ENCODE results near the gene SQSTM1.
"Not testable (repeated sequence)": the region's sequence is repeated elsewhere in the genome, so short reads cannot be mapped to it uniquely, and the experiment has no call there.

SQSTM1 gene

GRCh38 chr5:179820483-179821297, at the start of gene SQSTM1:
Gene SQSTM1 (plus strand): TSS chr5:179820905. CDS start chr5:179820937, 32 bp downstream.
- DNase-seq, result no peak

- no peak for DNase-seq
Measured at GRCh38 chr5:179771311-179771895, 49.3 kb upstream of the SQSTM1 start.

GRCh38 chr5:179772351-179772750, 48.4 kb upstream of the SQSTM1 start:
- no peak for DNase-seq

DNA sequence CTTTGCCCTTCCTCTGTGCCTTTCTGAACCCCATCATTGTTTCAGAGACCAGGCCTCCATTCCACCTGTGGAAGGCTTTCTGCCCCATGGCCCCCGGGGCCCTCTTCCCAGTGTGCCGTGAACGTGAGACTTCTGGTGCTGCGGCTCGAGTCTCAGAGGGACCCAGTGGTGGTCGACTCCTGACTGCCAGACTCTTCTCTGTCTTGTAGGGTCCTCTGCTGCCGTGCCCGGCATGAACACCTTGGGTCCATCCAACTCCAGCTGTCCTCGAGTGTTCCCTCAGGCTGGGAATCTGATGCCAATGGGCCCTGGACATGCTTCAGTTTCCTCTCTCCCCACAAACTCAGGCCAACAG, 47.0 kb upstream of the SQSTM1 start:
- DNase-seq, result no peak

- DNase-seq, result no peak
Measured at GRCh38 chr5:179774442-179774841, 46.3 kb upstream of the SQSTM1 start.

DNA sequence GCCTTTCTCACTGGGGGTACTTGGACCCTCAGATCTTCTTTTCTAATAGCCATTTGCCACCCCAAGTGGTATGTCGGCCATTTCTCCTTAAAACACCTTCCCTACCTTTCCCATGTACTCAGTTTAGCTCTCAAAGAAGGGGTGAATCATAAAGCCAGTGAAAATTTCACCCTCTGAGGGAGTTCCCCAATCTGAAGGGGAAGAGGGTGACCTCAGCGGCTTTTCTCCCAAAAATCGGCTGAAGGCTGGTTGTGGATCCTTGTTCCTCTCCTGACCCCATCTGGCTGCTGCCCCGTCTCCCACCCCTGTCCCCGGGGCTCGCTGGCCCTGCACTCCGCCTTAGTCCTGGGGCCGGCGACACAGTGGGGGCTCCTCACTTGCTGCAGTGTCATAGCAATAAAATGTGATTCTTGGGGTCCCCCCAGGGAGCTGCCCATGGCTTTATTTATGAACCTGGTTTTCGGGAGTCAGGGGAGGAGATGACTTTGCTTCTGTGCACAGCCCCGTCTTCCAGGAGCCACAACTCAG, 44.2 kb upstream of the SQSTM1 start:
- no peak for DNase-seq

DNA sequence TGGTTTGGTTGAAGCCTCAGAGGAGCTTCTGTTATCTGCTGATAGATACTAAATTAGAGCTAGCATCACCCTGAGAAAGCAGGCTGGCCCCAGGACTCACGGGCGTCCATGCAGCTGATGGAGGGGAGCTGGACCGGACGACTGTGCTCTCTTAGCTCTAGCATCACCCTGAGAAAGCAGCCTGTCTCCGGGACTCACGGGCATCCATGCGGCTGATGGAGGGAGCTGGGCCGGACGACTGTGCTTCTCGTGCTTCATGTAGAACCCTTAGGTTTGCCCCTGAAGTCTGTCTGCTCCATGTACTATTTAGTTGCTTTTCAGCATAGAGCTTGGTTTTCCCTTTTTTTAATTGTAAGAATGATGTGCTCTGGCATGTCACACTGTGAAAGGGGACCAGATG, 43.2 kb upstream of the SQSTM1 start:
- DNase-seq, result no peak

DNA sequence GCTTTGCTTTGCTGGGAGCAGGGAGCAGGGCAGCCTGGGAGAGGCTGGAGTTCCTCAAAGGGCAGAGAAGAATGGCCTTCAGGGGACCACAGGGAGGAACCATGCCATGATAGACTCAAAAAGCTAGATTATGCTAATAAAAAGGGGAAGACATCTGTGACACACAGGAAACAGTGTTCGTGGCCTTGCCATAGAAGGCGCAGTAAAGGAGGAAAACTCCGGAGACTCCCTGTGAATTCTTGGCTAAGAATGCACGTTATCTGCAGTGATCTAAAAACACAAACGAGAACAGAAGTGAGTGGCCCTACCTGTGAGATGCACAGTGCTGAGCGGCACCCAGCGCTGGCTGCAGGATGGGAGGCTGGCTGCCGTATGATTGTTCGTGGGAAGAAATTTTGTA, 42.8 kb upstream of the SQSTM1 start:
- no peak for DNase-seq

GRCh38 chr5:179778591-179778990, 42.1 kb upstream of the SQSTM1 start:
- DNase-seq, result no peak

DNA sequence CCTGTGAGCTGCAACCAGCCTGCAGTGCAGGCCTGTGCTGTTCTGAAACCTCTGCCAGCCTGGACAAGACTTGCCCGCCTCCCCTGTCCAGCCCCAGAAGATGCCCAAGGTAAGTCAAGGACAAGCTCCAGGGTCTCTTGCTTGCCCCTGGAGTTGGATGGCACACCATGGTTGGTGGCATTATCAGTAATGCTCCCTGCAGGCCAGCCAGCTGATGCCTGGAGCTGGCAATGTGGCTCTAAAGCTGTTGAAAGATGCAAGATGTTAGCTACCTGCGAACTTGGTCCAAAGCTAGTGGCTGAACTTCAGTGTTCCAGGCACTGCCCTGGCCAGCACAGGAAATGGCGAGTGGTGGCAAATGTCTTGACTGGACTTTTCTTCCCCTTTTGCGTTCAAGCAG, 40.9 kb upstream of the SQSTM1 start:
- DNase-seq, result no peak

DNA sequence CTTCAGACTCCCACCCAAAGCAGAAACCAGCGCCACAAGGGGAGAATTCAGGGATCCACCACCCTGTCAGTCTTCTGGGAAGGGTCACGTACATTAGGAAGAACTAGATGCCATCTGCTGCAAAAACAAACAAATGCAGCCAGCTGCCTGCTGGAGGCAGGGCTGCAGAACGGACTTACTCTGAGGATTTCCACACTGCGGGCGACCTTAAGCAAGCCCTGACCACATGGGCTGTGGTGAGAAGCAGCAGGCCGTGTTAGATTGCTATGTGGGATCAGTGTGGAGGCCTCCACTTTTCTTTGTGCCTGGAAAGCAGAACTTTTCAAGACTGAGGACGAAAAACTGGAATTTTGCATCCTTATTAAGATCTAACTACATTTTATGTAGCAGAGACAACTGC, 40.3 kb upstream of the SQSTM1 start:
- no peak for DNase-seq

GRCh38 chr5:179781846-179782245, 38.9 kb upstream of the SQSTM1 start:
- DNase-seq, result no peak

- DNase-seq, result no peak
Measured at GRCh38 chr5:179783128-179783527, 37.6 kb upstream of the SQSTM1 start.

GRCh38 chr5:179786861-179787260, 33.8 kb upstream of the SQSTM1 start:
- DNase-seq, result no peak

- no peak for DNase-seq
Measured at GRCh38 chr5:179788193-179788854, 32.4 kb upstream of the SQSTM1 start.

- DNase-seq, result not testable (repeated sequence)
Measured at GRCh38 chr5:179789278-179789677, 31.4 kb upstream of the SQSTM1 start.

DNA sequence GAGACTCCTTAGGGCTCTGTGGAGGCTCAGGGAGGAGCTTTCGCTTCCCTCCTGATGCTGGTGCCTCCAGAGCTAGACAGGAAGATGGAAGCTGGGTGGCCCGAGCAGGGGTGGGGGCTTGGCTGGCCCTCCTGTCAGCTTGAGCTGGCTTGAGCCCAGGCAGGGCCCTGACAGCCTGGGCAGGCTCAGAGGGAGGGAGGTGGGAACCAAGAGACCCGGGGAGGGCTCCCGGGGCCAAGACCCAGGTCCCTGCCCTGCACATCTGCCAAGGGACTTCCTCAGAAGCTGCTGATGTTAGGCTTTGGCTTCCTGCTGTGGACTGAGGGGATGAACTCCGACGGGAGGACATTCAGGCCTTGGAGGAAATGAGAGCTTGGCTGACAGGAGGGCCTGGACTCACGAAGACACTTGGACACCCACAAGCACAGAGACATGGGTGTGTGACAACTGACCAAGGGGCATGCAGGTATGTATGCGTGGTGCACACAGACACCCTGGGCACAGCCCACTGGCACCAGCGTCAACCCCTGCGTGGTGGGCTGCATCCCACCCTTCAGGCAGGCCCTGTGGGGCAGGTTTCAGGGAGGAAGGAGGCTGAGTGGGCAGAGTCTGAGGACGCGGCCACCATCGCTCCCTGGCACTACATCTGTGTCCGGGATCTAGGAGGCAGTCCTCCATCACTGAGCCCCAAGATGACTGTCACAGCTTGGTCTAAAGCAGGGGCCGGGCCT, 28.7 kb upstream of the SQSTM1 start:
- DNase-seq, result no peak

- DNase-seq, result no peak
Measured at GRCh38 chr5:179792612-179793467, 27.9 kb upstream of the SQSTM1 start.

- DNase-seq, result no peak
Measured at GRCh38 chr5:179793468-179794139, 27.1 kb upstream of the SQSTM1 start, which contains the start of gene LTC4S. Gene LTC4S (plus strand): TSS chr5:179793986. CDS start chr5:179794081, 95 bp downstream.

- no peak for DNase-seq
Measured at GRCh38 chr5:179794171-179794570, 26.5 kb upstream of the SQSTM1 start.

DNA sequence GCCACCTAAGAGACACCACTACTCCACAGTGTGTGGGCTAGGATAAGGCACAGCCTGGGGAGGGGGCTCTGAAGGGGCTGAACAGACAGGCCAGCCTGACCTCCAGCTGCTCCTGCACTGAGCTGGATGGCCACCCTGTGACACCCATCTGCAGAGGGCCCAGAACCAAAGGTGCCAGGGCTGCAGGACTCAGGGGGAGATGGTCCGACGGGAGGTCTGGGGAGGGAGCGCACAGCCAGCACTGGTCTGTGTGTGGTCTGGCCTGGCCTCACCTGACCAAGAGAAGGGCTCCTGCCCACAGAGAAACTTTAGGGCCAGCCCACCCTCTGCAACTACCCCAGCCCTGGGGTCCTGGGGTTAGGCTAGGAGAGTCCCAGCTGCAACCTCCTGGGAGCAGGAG, 26.1 kb upstream of the SQSTM1 start:
- DNase-seq, result no peak
